HL-60 (cell line): ENCODE results near the gene FYN.

Experiments
- DNase-seq, 2 experiments: peaks; one replicate each; pipeline ENCODE4 v3.0.0-alpha.2; 2010 to 2020; ENCODE audit warnings: low read depth in 1 of 2, low spot score in 1 of 2
- H3K27ac ChIP-seq: fragments of 250-450 bp; sonication (Bioruptor Pico); replicated peaks from 2 replicates; pipeline ENCODE4 v1.5.1; 2020; ENCODE audit warnings: mild to moderate bottlenecking, moderate library complexity
- H3K27me3 ChIP-seq: fragments of 250-450 bp; sonication (Bioruptor Pico); 2 replicates; pipeline ENCODE4 v1.5.1; 2021; ENCODE audit warnings: mild to moderate bottlenecking, moderate library complexity; ENCODE audit not compliant: insufficient read depth, poor library complexity, severe bottlenecking
- H3K4me3 ChIP-seq: replicated peaks from 2 replicates; pipeline ENCODE4 v1.5.1; 2011; ENCODE audit warnings: mild to moderate bottlenecking, control low read depth, low read length; ENCODE audit not compliant: insufficient read depth
- GABPA ChIP-seq: IDR thresholded peaks from 2 replicates; pipeline ENCODE4 v1.6.1; 2012; ENCODE audit warnings: low read depth
- POLR2AphosphoS5 ChIP-seq: IDR thresholded peaks from 2 replicates; pipeline ENCODE4 v1.6.1; 2012; ENCODE audit warnings: low read depth
- SPI1 ChIP-seq: IDR thresholded peaks from 2 replicates; pipeline ENCODE4 v1.6.1; 2012; ENCODE audit warnings: low read depth, mild to moderate bottlenecking, borderline replicate concordance
- TF ChIP-seq, protein P1 (sequence below): IDR thresholded peaks from 2 replicates; pipeline ENCODE4 v1.6.1; 2012; ENCODE audit warnings: low read depth; ENCODE audit not compliant: insufficient replicate concordance
- TF ChIP-seq, protein P2 (sequence below): IDR thresholded peaks from one replicate; pipeline ENCODE4 v1.5.1; 2011; ENCODE audit warnings: low read length, control low read depth, inconsistent platforms; ENCODE audit not compliant: insufficient read depth

FYN gene

DNA sequence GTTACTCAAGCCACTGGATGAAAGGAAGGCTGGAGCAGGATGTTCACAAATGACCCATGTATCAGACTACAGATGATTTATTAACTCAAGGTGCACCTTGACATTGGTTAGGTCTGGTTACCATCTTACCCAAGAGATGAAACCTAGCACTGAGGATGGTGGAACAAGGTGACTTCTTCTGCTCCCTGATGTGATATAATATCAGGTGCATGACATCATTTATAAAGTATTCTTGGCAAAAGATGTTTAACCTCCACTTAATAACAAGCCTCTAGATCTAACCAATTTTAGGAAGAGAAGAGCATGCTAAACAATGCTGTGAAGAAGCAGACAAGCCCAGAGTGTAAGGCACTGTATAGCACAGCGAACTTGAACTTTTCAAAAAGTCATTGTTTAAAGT is 100.9 kb downstream of the FYN start:
- no peaks in the 10 kb centered on the region for H3K27me3 ChIP-seq
- TF ChIP-seq POLR2AphosphoS5 (no peak), GABPA (no peak), SPI1 (no peak)
- TF ChIP-seq, protein P1, sequence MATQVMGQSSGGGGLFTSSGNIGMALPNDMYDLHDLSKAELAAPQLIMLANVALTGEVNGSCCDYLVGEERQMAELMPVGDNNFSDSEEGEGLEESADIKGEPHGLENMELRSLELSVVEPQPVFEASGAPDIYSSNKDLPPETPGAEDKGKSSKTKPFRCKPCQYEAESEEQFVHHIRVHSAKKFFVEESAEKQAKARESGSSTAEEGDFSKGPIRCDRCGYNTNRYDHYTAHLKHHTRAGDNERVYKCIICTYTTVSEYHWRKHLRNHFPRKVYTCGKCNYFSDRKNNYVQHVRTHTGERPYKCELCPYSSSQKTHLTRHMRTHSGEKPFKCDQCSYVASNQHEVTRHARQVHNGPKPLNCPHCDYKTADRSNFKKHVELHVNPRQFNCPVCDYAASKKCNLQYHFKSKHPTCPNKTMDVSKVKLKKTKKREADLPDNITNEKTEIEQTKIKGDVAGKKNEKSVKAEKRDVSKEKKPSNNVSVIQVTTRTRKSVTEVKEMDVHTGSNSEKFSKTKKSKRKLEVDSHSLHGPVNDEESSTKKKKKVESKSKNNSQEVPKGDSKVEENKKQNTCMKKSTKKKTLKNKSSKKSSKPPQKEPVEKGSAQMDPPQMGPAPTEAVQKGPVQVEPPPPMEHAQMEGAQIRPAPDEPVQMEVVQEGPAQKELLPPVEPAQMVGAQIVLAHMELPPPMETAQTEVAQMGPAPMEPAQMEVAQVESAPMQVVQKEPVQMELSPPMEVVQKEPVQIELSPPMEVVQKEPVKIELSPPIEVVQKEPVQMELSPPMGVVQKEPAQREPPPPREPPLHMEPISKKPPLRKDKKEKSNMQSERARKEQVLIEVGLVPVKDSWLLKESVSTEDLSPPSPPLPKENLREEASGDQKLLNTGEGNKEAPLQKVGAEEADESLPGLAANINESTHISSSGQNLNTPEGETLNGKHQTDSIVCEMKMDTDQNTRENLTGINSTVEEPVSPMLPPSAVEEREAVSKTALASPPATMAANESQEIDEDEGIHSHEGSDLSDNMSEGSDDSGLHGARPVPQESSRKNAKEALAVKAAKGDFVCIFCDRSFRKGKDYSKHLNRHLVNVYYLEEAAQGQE: no peak
- TF ChIP-seq, protein P2, sequence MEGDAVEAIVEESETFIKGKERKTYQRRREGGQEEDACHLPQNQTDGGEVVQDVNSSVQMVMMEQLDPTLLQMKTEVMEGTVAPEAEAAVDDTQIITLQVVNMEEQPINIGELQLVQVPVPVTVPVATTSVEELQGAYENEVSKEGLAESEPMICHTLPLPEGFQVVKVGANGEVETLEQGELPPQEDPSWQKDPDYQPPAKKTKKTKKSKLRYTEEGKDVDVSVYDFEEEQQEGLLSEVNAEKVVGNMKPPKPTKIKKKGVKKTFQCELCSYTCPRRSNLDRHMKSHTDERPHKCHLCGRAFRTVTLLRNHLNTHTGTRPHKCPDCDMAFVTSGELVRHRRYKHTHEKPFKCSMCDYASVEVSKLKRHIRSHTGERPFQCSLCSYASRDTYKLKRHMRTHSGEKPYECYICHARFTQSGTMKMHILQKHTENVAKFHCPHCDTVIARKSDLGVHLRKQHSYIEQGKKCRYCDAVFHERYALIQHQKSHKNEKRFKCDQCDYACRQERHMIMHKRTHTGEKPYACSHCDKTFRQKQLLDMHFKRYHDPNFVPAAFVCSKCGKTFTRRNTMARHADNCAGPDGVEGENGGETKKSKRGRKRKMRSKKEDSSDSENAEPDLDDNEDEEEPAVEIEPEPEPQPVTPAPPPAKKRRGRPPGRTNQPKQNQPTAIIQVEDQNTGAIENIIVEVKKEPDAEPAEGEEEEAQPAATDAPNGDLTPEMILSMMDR: no peak
- no peak overlapping the region for H3K27ac ChIP-seq
- H3K4me3 ChIP-seq: no peak overlapping the region
- DNase-seq: no peak

DNA sequence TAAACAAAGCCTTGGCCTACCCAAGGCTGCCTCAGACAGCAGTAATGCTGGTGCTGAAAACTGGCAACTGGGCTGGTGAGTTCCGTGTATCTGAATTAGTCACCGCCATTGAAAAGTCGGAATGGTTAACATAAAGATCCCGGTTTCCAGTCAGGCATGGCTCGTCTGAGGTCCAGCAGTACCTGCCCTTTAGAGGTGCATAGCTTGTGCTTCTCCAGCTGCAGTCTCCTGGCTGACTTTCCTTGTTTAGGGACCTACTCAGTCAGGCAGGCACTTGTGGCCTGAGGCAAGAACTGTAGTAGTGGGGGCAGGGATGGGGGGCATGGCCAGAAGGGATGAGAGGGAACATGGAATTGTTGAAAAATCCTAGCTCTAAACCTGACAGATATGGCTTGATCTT is 101.6 kb downstream of the FYN start:
- Histone ChIP-seq H3K27ac (no peak overlapping the region), H3K27me3 (no peaks in the 10 kb centered on the region), H3K4me3 (no peak overlapping the region)
- no peak for DNase-seq
- TF ChIP-seq, protein P1: no peak
- TF ChIP-seq GABPA (no peak), POLR2AphosphoS5 (no peak), SPI1 (no peak)
- TF ChIP-seq, protein P2: no peak

DNA sequence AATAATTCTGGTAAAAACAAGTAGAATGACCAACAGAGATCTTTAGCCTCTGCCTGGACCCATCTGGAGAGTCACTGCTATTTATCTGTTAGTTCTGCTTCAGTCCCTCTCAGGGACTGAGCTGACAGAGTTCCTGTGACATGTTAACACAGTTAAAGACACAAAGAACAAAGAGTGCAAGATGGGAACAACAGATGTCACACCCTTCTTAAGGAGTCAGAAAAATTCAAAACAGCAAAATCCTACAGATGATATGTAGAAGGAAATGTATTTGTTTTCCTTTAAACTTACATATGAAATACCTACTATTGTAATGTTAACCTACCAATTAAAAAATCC is 102.2 kb downstream of the FYN start:
- TF ChIP-seq, protein P1: no peak
- TF ChIP-seq SPI1: no peak
- TF ChIP-seq GABPA: no peak
- TF ChIP-seq POLR2AphosphoS5: no peak
- TF ChIP-seq, protein P2: no peak
- no peak overlapping the region for H3K27ac ChIP-seq

More for the DNA sequence above, 102.2 kb downstream of the FYN start:
- Histone ChIP-seq H3K4me3 (no peak overlapping the region), H3K27me3 (no peaks in the 10 kb centered on the region)
- no peak for DNase-seq
